Midbrain (tissue), 1 donor: ENCODE results near the gene APOBEC3H.
A peak's percentile ranks its signal among the peaks of the same experiment; 100 is the strongest.
"Not testable (repeated sequence)": the region's sequence is repeated elsewhere in the genome, so short reads cannot be mapped to it uniquely, and the experiment has no call there.

ENCODE experiments used
- DNase-seq: peaks from one replicate; lab custom pipeline; 2025; lab: John Stamatoyannopoulos, UW

Gene APOBEC3H

GRCh38 chr22:39097098-39098020 lies at the start of gene APOBEC3H:
Gene APOBEC3H, plus strand, starts transcription at chr22:39097244. Its CDS starts 3,035 bp downstream, at chr22:39100279.
- no peak for DNase-seq

- DNase-seq, result not testable (repeated sequence)
Observed at GRCh38 chr22:39049486-39049885, 47.6 kb upstream of the APOBEC3H start.

GRCh38 chr22:39051844-39052495 lies 45.1 kb upstream of the APOBEC3H start:
- not testable (repeated sequence) for DNase-seq

- no peak for DNase-seq
Observed at GRCh38 chr22:39055658-39056057, 41.4 kb upstream of the APOBEC3H start.

GRCh38 chr22:39061290-39061689 lies 35.8 kb upstream of the APOBEC3H start:
- not testable (repeated sequence) for DNase-seq

GRCh38 chr22:39061951-39062350 lies 35.1 kb upstream of the APOBEC3H start:
- DNase-seq, result not testable (repeated sequence)

GRCh38 chr22:39063904-39064303 lies 33.1 kb upstream of the APOBEC3H start:
- not testable (repeated sequence) for DNase-seq

GRCh38 chr22:39066442-39067276 lies 30.4 kb upstream of the APOBEC3H start:
- not testable (repeated sequence) for DNase-seq

- no peak for DNase-seq
Observed at GRCh38 chr22:39068033-39068785, 28.8 kb upstream of the APOBEC3H start.

- DNase-seq, result no peak
Observed at GRCh38 chr22:39070186-39070585, 26.9 kb upstream of the APOBEC3H start.

- DNase-seq, result not testable (repeated sequence)
Observed at GRCh38 chr22:39072581-39072981, 24.5 kb upstream of the APOBEC3H start.

- no peak for DNase-seq
Observed at GRCh38 chr22:39073981-39074380, 23.1 kb upstream of the APOBEC3H start.

GRCh38 chr22:39076155-39077025 lies 20.7 kb upstream of the APOBEC3H start:
- not testable (repeated sequence) for DNase-seq

- peak; percentile 7 for DNase-seq
Observed at GRCh38 chr22:39077026-39077840, 19.8 kb upstream of the APOBEC3H start, which contains the start of gene APOBEC3G. Gene APOBEC3G, plus strand, starts transcription at chr22:39077275. Its CDS starts 87 bp downstream, at chr22:39077362.

GRCh38 chr22:39077912-39078311 lies 19.1 kb upstream of the APOBEC3H start:
- not testable (repeated sequence) for DNase-seq

GRCh38 chr22:39078329-39078728 lies 18.7 kb upstream of the APOBEC3H start:
- no peak for DNase-seq

GRCh38 chr22:39079054-39079637 lies 17.9 kb upstream of the APOBEC3H start:
- DNase-seq, result not testable (repeated sequence)

- DNase-seq, result no peak
Observed at GRCh38 chr22:39080052-39080762, 16.8 kb upstream of the APOBEC3H start.
